ENCODE data around the gene SMTN. TPM values are rescaled to one million over a fixed set of nuclear protein-coding genes. Genes with fewer than 3 reads are reported as not detected.
A peak's percentile ranks its signal among the peaks of the same experiment; 100 is the strongest.
"Not testable (repeated sequence)": the region's sequence is repeated elsewhere in the genome, so short reads cannot be mapped to it uniquely, and the experiment has no call there.

Gene SMTN
- total RNA-seq, 6 experiments from 2014 or later, result 16.9 to 54.1 (median 24.3) TPM

DNA sequence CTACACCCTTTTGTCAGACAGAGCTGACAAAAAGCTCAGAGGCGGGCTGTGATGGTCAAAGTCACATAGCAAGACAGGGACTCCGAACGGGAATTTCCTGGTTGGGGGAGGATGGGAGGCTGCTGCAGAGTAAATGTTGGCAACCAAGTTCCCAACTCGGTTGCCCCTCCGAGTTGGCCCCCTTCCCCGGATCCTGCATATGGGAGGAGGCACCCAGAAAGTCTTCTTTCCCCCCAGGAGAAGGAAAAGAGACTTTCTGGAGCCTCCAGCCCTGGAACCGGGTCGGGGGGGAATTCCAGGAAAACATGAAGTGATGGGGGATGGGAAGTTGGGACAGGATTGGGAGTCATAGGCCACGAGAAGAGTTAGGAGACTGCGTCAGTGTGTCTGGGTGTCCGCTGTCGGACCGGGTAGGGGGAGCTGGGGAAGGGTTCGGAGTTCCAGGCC lies 25.6 kb downstream of the SMTN start:
- DNase-seq, result peak in 1 of 3 donors; percentile 51
- H3K36me3 ChIP-seq, result no peaks in the 10 kb centered on the region
- peaks cover 0 to 7% (median 0%) of the 10 kb centered on the region in 4 donors for H3K4me1 ChIP-seq
- peak overlapping the region; percentile 35 to 54 (median 47) for H3K4me3 ChIP-seq
- H3K9me3 ChIP-seq, result no peaks in the 10 kb centered on the region
- intact Hi-C loops (cut with DNase I), result no loop called here
- ATAC-seq, result peak; percentile 3 to 9 (median 4)
- WGBS (ENCODE audit: insufficient coverage, low coverage, low lambda C conversion rate, missing lambda C conversion rate), result 71% methylated on average over 11 of the region's 14 CpGs
- no peaks in the 10 kb centered on the region for H3K27me3 ChIP-seq
- TF ChIP-seq POLR2A (IDR thresholded peaks at IDR 0.05), result no peak
- peak overlapping the region; percentile 64 to 87 (median 69) for H3K27ac ChIP-seq

DNA sequence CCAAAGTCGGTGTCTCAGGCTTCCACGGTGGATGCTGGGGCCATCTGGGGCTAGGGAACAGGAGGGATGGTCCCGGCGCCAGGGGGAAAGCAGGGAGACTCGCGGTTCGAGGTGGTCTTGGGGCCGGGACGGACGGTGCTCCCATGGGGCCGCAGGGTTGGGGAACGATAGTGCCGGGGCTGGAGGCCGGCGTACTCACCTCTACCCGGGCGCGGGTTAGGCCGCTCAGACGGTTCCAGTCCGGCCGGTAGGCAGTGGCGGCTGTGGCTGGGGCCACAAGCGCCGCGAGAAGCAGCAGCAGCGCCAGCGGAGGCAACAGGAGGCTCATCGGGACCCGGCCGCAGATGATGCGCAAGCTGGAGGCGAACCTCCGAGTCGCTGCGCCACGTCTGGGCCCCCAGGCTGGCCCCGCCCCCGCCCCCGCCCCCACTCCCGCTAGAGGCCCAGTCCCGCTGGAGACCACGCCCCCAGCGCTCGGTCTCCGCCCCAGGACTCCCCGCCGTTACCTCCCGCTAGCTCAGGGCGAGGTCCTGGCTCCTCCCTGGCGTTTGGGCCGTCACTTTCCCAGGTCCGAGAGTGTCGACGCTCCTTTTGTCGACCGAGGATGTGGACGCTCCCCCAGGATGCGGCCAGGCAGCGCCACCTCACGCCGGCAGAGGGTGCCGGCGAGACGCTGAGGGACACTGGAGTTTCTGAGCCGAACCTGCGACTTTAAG lies 26.2 kb downstream of the SMTN start, which contains the start of gene SELENOM:
TSS of gene SELENOM (minus strand) at position 391 of the 716 bp plus-strand sequence. CDS start at position 328, 63 bp downstream.
- intact Hi-C loops (cut with DNase I), result no loop called here

DNA sequence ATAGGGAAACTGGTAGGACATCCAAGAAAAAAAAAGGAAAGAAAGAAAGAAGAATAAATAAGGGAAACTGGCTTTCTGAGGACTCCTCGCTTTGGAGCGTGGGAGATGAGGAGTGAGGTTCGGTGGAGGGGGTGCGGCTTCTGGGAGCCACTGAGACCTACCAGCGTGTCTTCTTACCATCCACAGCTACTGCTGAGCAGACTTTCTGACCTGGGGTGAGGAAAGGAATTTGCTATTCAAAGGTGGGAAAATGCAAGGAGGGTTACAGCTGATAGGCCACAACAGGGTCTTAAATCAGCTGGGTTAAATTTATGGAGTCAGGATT lies 26.7 kb downstream of the SMTN start:
- Histone ChIP-seq H3K27me3 (no peaks in the 10 kb centered on the region), H3K9me3 (no peaks in the 10 kb centered on the region), H3K4me3 (peak overlapping the region in 2 of 3 donors; percentile 35 to 54), H3K36me3 (no peaks in the 10 kb centered on the region), H3K27ac (peak overlapping the region in 1 of 3 donors; percentile 20), H3K4me1 (peaks cover 0 to 7% (median 0%) of the 10 kb centered on the region in 4 donors)
- WGBS (ENCODE audit: insufficient coverage, low coverage, low lambda C conversion rate, missing lambda C conversion rate), result 0% methylated on average over 5 of the region's 5 CpGs
- ATAC-seq (peak in 2 of 4 donors; percentile 1 to 14), DNase-seq (no peak)
- TF ChIP-seq POLR2A (IDR thresholded peaks at IDR 0.05), result no peak
- TF ChIP-seq, protein P1, sequence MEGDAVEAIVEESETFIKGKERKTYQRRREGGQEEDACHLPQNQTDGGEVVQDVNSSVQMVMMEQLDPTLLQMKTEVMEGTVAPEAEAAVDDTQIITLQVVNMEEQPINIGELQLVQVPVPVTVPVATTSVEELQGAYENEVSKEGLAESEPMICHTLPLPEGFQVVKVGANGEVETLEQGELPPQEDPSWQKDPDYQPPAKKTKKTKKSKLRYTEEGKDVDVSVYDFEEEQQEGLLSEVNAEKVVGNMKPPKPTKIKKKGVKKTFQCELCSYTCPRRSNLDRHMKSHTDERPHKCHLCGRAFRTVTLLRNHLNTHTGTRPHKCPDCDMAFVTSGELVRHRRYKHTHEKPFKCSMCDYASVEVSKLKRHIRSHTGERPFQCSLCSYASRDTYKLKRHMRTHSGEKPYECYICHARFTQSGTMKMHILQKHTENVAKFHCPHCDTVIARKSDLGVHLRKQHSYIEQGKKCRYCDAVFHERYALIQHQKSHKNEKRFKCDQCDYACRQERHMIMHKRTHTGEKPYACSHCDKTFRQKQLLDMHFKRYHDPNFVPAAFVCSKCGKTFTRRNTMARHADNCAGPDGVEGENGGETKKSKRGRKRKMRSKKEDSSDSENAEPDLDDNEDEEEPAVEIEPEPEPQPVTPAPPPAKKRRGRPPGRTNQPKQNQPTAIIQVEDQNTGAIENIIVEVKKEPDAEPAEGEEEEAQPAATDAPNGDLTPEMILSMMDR (IDR thresholded peaks at IDR 0.05), result no peak
- intact Hi-C loops (cut with DNase I), result no loop called here

More for the DNA sequence above, 26.2 kb downstream of the SMTN start, which contains the start of gene SELENOM:
- peak within 1 kb of the TSS; percentile 64 to 87 (median 69) for H3K27ac ChIP-seq
- DNase-seq (peak; percentile 96 to 97 (median 97)), ATAC-seq (peak; percentile 93 to 97 (median 96))
- peak within 1 kb of the TSS; percentile 35 to 54 (median 47) for H3K4me3 ChIP-seq
- peak; percentile 48 for TF ChIP-seq POLR2A (IDR thresholded peaks at IDR 0.05)
- TF ChIP-seq, protein P1 (IDR thresholded peaks at IDR 0.05), result peak; percentile 83 to 91 (median 88)
- H3K27me3 ChIP-seq, result no peaks in the 10 kb centered on the region
- H3K4me1 ChIP-seq, result peaks cover 0 to 7% (median 0%) of the 10 kb centered on the region in 4 donors
- 3% methylated on average over 22 of the region's 67 CpGs for WGBS (ENCODE audit: insufficient coverage, low coverage, low lambda C conversion rate, missing lambda C conversion rate)
- no peaks in the 10 kb centered on the region for H3K36me3 ChIP-seq
- no peaks in the 10 kb centered on the region for H3K9me3 ChIP-seq

DNA sequence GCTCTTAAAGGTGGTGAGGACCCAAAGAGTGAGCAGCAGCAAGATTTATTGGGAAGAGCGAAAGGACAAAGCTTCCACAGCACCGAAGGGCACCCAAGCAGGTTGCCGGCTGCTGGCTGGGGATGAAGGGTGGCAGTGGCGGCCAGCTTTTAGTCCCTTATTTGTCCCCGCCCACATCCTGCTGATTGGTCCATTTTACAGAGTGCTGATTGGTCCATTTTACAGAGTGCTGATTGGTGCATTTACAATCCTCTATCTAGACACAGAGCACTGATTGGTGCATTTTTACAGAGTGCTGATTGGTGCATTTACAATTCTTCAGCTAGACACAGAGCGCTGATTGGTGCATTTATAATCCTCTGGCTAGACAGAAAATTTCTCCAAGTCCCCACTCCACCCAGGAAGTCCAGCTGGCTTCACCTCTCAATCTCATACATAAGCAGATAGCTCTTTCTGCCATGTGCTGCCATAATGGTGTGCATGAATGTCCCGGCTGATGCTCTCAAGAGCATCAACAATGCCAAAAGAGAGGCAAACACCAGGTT lies 31.5 kb downstream of the SMTN start:
- H3K4me1 ChIP-seq; H3K9me3 ChIP-seq; intact Hi-C loops (cut with DNase I); DNase-seq; H3K27ac ChIP-seq; ATAC-seq; H3K4me3 ChIP-seq; H3K36me3 ChIP-seq; H3K27me3 ChIP-seq: not testable (repeated sequence)
- WGBS (ENCODE audit: insufficient coverage, low coverage, low lambda C conversion rate, missing lambda C conversion rate), result 86% methylated on average over 5 of the region's 7 CpGs

DNA sequence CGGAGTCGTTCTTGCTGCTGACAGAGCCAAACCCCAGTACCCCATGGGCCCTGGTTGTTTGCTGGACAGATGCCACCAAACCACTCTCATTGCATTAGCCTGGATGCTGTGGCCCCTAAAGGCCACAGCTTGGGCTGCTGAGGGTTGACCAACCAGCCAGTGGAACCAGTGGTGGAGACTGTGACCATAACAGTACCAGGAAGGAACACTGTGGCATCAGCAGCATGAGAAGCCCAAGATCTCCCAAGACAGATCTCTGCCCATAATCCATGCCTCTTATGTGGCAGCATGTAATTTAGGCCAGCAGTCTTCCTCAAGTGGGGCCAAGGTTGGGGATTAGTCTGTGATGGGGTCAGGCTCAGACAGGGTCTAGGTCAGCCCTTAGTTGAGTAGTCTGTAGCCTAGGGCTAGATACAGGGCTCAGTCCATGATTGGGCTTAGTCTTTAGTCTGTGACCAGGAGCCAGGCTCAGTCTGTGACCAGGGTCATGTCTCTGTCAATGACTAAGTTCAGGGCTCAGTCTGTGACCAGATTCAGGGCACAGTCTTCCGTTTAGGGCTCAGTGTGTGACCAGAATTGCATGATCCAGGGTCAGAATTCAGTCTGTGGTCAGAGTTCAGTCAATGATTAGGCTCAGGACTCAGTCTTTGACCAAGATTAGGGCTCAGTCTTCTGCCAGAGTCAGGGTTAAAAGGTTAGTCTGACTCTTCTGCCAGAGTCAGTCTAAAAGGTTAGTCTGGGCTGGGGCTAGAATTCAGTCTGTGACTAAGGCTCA lies 37.1 kb downstream of the SMTN start:
- H3K36me3 ChIP-seq, result no peaks in the 10 kb centered on the region
- H3K9me3 ChIP-seq, result no peaks in the 10 kb centered on the region
- H3K27me3 ChIP-seq, result no peaks in the 10 kb centered on the region
- DNase-seq (no peak), ATAC-seq (no peak)
- no CpG with 5 or more reads among the region's 3 CpGs for WGBS (ENCODE audit: insufficient coverage, low coverage, low lambda C conversion rate, missing lambda C conversion rate)
- H3K4me3 ChIP-seq, result no peak overlapping the region
- intact Hi-C loops (cut with DNase I), result no loop called here
- TF ChIP-seq, protein P1 (IDR thresholded peaks at IDR 0.05), result no peak
- TF ChIP-seq POLR2A (IDR thresholded peaks at IDR 0.05), result no peak
- H3K4me1 ChIP-seq, result peaks cover 0 to 4% (median 0%) of the 10 kb centered on the region in 4 donors
- no peak overlapping the region for H3K27ac ChIP-seq
